Lower leg skin (tissue), 4 donors: ENCODE data around the gene ARHGEF33. TPM values are rescaled to one million over a fixed set of nuclear protein-coding genes. Genes with fewer than 3 reads are reported as not detected.

Experiments
- DNase-seq, 2 donors: peaks; one replicate each; pipeline ENCODE4 v3.0.0-alpha.2; 2019; ENCODE audit warnings: low spot score in 2 of 2
- H3K4me3 ChIP-seq: fragments of 200-600 bp; sonication (generic); 2 replicates; pipeline ENCODE4 v1.5.1; 2017; ENCODE audit warnings: mild to moderate bottlenecking, low read depth; ENCODE audit not compliant: poor library complexity, severe bottlenecking
- CTCF ChIP-seq, 3 donors: fragments of 450-650 bp; IDR thresholded peaks; one replicate each; pipeline ENCODE4 v1.5.1; 2016; ENCODE audit warnings: antibody characterized with exemption in 3 of 3, mild to moderate bottlenecking in 3 of 3, moderate library complexity in 2 of 3
- POLR2A ChIP-seq, 2 donors: fragments of 450-650 bp; IDR thresholded peaks; one replicate each; pipeline ENCODE4 v1.6.1; 2016 to 2017; ENCODE audit warnings: antibody characterized with exemption in 2 of 2, mild to moderate bottlenecking in 1 of 2, moderate library complexity in 1 of 2
- WGBS, 2 donors: methylation state at CpG; one replicate each; pipeline ENCODE4 v1.1.5; 2018; 5-methylcytosine and 5-hydroxymethylcytosine counted together
- intact Hi-C: fragments of 100-400 bp; cut with DNase I; formaldehyde crosslinking; loops from one replicate; pipeline ENCODE4 v1.15.0; 2023; ENCODE audit warnings: low total_unique reads
- total RNA-seq, 4 donors: library from RNA; depleted of rRNA; stranded (reverse); fragments of >200 nt; gene quantifications; one replicate each; pipeline ENCODE4 v1.1.0, GENCODE V29; 2016

ARHGEF33 gene
- total RNA-seq, 4 donors from 2014 or later: 0.13 to 1.4 (median 0.66) TPM

- 43 to 47% methylated on average over 4 of the region's 4 CpGs for WGBS, 2 donors
- TF ChIP-seq POLR2A (IDR thresholded peaks at IDR 0.05) (no peak), CTCF (IDR thresholded peaks at IDR 0.05) (no peak)
- intact Hi-C loops: no loop called here
- DNase-seq: peak in 1 of 2 donors; percentile 28
- H3K4me3 ChIP-seq: no peak overlapping the region
Observed at GRCh38 chr2:38997781-38998180, 108.1 kb downstream of the ARHGEF33 start.

- WGBS, 2 donors: 79 to 85% methylated on average over 2 of the region's 2 CpGs
- intact Hi-C loops: no loop called here
- TF ChIP-seq CTCF (IDR thresholded peaks at IDR 0.05): no peak
- TF ChIP-seq POLR2A (IDR thresholded peaks at IDR 0.05): no peak
- H3K4me3 ChIP-seq: no peak overlapping the region
- DNase-seq: no peak
Observed at GRCh38 chr2:39000552-39000951, 110.9 kb downstream of the ARHGEF33 start.

- intact Hi-C loops: no loop called here
- WGBS, 2 donors: 70 to 77% methylated on average over 5 of the region's 5 CpGs
- DNase-seq: no peak
- H3K4me3 ChIP-seq: no peak overlapping the region
- TF ChIP-seq POLR2A (IDR thresholded peaks at IDR 0.05): no peak
- no peak for TF ChIP-seq CTCF (IDR thresholded peaks at IDR 0.05)
Observed at GRCh38 chr2:39007875-39008504, 118.3 kb downstream of the ARHGEF33 start.

- TF ChIP-seq POLR2A (IDR thresholded peaks at IDR 0.05): no peak
- TF ChIP-seq CTCF (IDR thresholded peaks at IDR 0.05): no peak
- 96 to 100% methylated on average over 1 of the region's 1 CpG for WGBS, 2 donors
Observed at GRCh38 chr2:39008665-39009064, 119.0 kb downstream of the ARHGEF33 start.

GRCh38 chr2:39013871-39014270 lies 124.2 kb downstream of the ARHGEF33 start:
- no peak overlapping the region for H3K4me3 ChIP-seq
- intact Hi-C loops: no loop called here
- no peak for DNase-seq
- WGBS, 2 donors: 81 to 84% methylated on average over 3 of the region's 3 CpGs
- TF ChIP-seq POLR2A (IDR thresholded peaks at IDR 0.05): no peak
- no peak for TF ChIP-seq CTCF (IDR thresholded peaks at IDR 0.05)

More at GRCh38 chr2:39008665-39009064, 119.0 kb downstream of the ARHGEF33 start:
- no peak overlapping the region for H3K4me3 ChIP-seq
- no peak for DNase-seq
- intact Hi-C loops: no loop called here

GRCh38 chr2:39015424-39015823 lies 125.7 kb downstream of the ARHGEF33 start:
- no peak overlapping the region for H3K4me3 ChIP-seq
- no peak for DNase-seq
- intact Hi-C loops: no loop called here
- TF ChIP-seq POLR2A (IDR thresholded peaks at IDR 0.05) (no peak), CTCF (IDR thresholded peaks at IDR 0.05) (no peak)
- 94 to 97% methylated on average over 1 of the region's 1 CpG for WGBS, 2 donors
